ENCODE results near the gene CLIC4. TPM values are rescaled to one million over a fixed set of nuclear protein-coding genes. Genes with fewer than 3 reads are reported as not detected.

CLIC4 gene
- total RNA-seq, 2 donors from 2014 or later: 740 to 777 TPM

- H3K27ac ChIP-seq: peak overlapping the region in 1 of 2 donors; percentile 23
- H3K9me3 ChIP-seq: no peaks in the 10 kb centered on the region
- no peak for TF ChIP-seq CTCF (IDR thresholded peaks at IDR 0.05)
- H3K4me3 ChIP-seq: no peak overlapping the region
- H3K36me3 ChIP-seq: no peaks in the 10 kb centered on the region
- ATAC-seq (ENCODE audit: insufficient number of reproducible peaks, low FRiP score, low read depth) (no peak), DNase-seq (ENCODE audit: low spot score) (no peak)
- H3K4me1 ChIP-seq (ENCODE audit: control insufficient read depth in 1 of 2, low read depth in 2 of 2): peaks cover 34 to 85% of the 10 kb centered on the region in 2 donors
- no peaks in the 10 kb centered on the region for H3K27me3 ChIP-seq (replicated peaks; ENCODE audit: insufficient read depth)
Observed at GRCh38 chr1:24759492-24759891, 14.2 kb downstream of the CLIC4 start.

DNA sequence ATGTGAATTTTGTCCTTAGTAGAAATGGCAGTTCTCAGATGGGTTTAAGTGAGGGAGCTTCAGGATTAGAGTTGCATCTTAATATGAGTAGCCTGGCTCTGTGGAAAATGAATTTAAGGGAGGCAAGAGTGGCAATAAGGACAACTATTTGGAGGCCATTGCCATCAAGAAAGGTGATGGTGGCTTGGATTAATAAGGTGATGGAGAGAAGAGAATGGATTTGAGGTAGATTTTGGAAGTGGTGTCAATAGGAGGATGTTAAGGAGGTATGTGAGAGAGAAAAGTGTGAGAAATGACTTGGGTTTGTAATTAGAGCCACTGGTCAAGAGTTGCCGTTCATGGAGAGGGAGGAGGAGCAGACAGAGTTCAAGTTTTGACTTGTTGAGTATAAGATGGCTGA, 16.3 kb downstream of the CLIC4 start:
- Histone ChIP-seq H3K9me3 (no peaks in the 10 kb centered on the region), H3K27ac (peak overlapping the region in 1 of 2 donors; percentile 61), H3K27me3 (replicated peaks; ENCODE audit: insufficient read depth) (no peaks in the 10 kb centered on the region), H3K36me3 (no peaks in the 10 kb centered on the region), H3K4me3 (no peak overlapping the region), H3K4me1 (ENCODE audit: control insufficient read depth in 1 of 2, low read depth in 2 of 2) (peaks cover 45 to 94% of the 10 kb centered on the region in 2 donors)
- DNase-seq (ENCODE audit: low spot score): no peak
- ATAC-seq (ENCODE audit: insufficient number of reproducible peaks, low FRiP score, low read depth): no peak
- no peak for TF ChIP-seq CTCF (IDR thresholded peaks at IDR 0.05)

DNA sequence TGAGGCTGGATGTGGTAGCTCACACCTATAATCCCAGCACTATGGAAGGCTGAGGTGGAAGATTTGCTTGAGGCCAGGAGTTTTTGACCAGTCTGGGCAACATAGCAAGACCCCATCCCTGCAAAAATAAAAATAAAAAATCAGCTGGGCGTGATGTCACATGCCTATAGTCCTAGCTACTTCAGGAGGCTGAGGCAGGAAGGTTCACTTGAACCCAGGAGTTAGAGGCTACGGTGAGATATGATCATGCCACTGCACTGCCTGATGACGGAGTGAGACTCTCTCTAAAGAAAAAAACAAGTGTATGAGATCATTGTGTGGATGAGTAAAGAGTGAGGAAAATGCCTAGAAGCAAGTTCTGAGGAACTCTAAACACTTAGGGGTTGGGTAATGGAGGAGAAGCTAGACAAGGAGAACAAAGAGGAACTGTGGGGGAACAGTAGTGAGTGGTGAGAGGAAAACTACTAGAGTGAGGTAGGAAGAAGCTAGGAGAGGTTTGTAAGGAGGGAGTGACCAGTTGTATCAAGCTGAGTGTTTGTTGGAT, 17.0 kb downstream of the CLIC4 start:
- ATAC-seq (ENCODE audit: insufficient number of reproducible peaks, low FRiP score, low read depth) (no peak), DNase-seq (ENCODE audit: low spot score) (no peak)
- Histone ChIP-seq H3K4me3 (peak overlapping the region; percentile 32), H3K4me1 (ENCODE audit: control insufficient read depth in 1 of 2, low read depth in 2 of 2) (peaks cover 47 to 94% of the 10 kb centered on the region in 2 donors), H3K36me3 (no peaks in the 10 kb centered on the region), H3K27ac (peak overlapping the region; percentile 4 to 61), H3K9me3 (no peaks in the 10 kb centered on the region), H3K27me3 (replicated peaks; ENCODE audit: insufficient read depth) (no peaks in the 10 kb centered on the region)
- no peak for TF ChIP-seq CTCF (IDR thresholded peaks at IDR 0.05)

DNA sequence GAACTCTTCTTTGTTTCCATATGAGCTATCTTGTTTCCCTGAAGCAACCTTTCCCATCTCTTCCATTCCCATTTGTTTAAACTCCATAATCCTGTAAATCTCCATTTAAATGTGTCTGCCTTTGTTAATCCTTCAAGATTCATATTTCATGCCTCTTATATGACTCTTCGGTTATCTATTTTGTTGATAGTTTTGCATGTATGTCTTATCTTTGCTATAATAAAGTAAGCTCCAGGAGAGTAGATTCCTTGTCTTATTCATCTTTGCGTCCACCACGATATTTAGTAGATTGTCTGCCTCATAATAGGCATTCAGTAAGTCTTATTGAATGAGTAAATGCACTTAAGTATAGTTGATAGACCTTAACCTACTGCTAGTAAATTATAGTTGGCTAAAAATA, 18.4 kb downstream of the CLIC4 start:
- no peaks in the 10 kb centered on the region for H3K27me3 ChIP-seq (replicated peaks; ENCODE audit: insufficient read depth)
- DNase-seq (ENCODE audit: low spot score) (no peak), ATAC-seq (ENCODE audit: insufficient number of reproducible peaks, low FRiP score, low read depth) (no peak)
- H3K4me3 ChIP-seq: no peak overlapping the region
- H3K36me3 ChIP-seq: no peaks in the 10 kb centered on the region
- peaks cover 57 to 94% of the 10 kb centered on the region in 2 donors for H3K4me1 ChIP-seq (ENCODE audit: control insufficient read depth in 1 of 2, low read depth in 2 of 2)
- no peak for TF ChIP-seq CTCF (IDR thresholded peaks at IDR 0.05)
- H3K27ac ChIP-seq: no peak overlapping the region
- no peaks in the 10 kb centered on the region for H3K9me3 ChIP-seq

DNA sequence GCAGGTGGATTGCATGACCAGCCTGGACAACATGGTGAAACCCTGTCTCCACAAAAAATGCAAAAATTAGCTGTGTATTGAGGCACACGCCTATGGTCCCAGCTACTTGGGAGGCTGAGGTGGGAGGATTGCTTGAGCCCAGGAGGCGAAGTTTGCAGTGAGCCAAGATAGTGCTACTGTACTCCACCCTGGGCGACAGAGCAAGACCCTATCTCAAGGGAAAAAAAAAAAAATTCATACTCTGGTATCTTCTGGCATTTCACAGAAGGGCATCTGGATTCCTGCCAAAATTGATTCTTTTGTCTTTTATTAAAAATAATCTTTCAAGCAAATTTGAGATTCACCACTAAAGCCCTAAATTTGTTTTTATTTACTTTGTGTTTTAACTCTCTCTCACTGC, 19.2 kb downstream of the CLIC4 start:
- H3K4me3 ChIP-seq: no peak overlapping the region
- peak overlapping the region in 1 of 2 donors; percentile 49 for H3K27ac ChIP-seq
- ATAC-seq (ENCODE audit: insufficient number of reproducible peaks, low FRiP score, low read depth): no peak
- peaks cover 64 to 94% of the 10 kb centered on the region in 2 donors for H3K4me1 ChIP-seq (ENCODE audit: control insufficient read depth in 1 of 2, low read depth in 2 of 2)
- no peaks in the 10 kb centered on the region for H3K27me3 ChIP-seq (replicated peaks; ENCODE audit: insufficient read depth)
- no peak for TF ChIP-seq CTCF (IDR thresholded peaks at IDR 0.05)
- no peaks in the 10 kb centered on the region for H3K9me3 ChIP-seq
- no peak for DNase-seq (ENCODE audit: low spot score)
- no peaks in the 10 kb centered on the region for H3K36me3 ChIP-seq

Measured in thoracic aorta (tissue), 2 donors.